ENCODE results near the gene COPS7A.

Gene COPS7A

DNA sequence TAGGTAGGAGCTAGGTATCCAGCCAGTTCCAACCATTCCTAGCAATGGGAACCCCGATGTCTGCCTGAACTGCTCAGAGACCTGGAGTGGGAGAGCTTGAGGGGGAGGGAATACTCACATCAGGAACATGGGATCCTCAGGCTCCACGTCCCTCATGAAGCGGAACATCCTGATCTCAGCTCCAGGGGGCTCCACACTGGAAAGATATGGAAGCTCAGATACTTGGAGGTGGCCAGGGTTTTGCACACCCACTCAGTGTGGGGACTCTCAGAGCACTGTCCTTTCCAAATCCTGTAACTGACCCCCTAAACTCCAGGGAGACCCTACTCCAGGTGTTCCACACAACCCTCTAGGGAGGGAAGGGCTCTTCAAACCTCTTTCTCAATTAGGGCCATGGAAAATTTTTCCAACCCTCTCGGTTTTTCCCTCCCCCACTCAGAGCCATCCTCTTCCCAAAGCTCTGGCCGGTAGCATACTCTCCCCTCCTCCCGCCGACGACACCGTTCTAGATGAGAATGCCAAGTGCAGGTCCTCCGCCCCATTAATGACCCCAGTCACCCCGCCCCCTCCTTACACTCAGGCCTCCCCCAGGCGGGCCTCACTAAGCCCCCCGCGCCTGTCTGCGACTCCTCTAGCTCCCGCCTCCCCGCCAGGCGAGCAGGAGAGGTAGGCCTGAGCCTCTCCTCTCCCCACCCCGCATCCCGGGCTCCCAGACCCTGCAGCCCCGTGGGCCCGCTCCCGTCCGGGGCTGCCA, 28.5 kb downstream of the COPS7A start:
- peaks cover 5% of the 10 kb centered on the region; the same call in 1 of the 2 replicates for H3F3A ChIP-seq (ENCODE audit: insufficient read depth, low read length)
- peaks cover 15% of the 10 kb centered on the region for H3K79me2 ChIP-seq (ENCODE audit: low read length)
- no peaks in the 10 kb centered on the region for H3K36me3 ChIP-seq (replicated peaks; ENCODE audit: insufficient read depth, low read length)
- no peak for TF ChIP-seq EZH2 (optimal IDR thresholded peaks at IDR 0.05; ENCODE audit: low read depth, low read length)
- no peak for TF ChIP-seq EZH2phosphoT487 (IDR thresholded peaks at IDR 0.05; ENCODE audit: low read length)
- TF ChIP-seq, protein P1, sequence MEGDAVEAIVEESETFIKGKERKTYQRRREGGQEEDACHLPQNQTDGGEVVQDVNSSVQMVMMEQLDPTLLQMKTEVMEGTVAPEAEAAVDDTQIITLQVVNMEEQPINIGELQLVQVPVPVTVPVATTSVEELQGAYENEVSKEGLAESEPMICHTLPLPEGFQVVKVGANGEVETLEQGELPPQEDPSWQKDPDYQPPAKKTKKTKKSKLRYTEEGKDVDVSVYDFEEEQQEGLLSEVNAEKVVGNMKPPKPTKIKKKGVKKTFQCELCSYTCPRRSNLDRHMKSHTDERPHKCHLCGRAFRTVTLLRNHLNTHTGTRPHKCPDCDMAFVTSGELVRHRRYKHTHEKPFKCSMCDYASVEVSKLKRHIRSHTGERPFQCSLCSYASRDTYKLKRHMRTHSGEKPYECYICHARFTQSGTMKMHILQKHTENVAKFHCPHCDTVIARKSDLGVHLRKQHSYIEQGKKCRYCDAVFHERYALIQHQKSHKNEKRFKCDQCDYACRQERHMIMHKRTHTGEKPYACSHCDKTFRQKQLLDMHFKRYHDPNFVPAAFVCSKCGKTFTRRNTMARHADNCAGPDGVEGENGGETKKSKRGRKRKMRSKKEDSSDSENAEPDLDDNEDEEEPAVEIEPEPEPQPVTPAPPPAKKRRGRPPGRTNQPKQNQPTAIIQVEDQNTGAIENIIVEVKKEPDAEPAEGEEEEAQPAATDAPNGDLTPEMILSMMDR (IDR thresholded peaks at IDR 0.05; ENCODE audit: low read length), result no peak
- peak overlapping the region; percentile 70 for H2AFZ ChIP-seq (ENCODE audit: low read length)
- peak overlapping the region; percentile 83 for H3K9ac ChIP-seq (ENCODE audit: low read length)
- no peaks in the 10 kb centered on the region for H3K27me3 ChIP-seq (replicated peaks; ENCODE audit: insufficient read depth, low read length)
- H4K20me1 ChIP-seq (ENCODE audit: insufficient read depth, low read length), result no peaks in the 10 kb centered on the region
- H3K4me2 ChIP-seq (ENCODE audit: low read depth, low read length), result peak overlapping the region; percentile 78
- peaks cover 14% of the 10 kb centered on the region for H3K4me1 ChIP-seq (ENCODE audit: low read length)
- H3K27ac ChIP-seq (ENCODE audit: low read length), result peak overlapping the region; percentile 76; the same call in 1 of the 2 replicates
- DNase-seq, result no peak
- H3K4me3 ChIP-seq (ENCODE audit: low read length), result peak overlapping the region; percentile 99
- no peaks in the 10 kb centered on the region for H3K9me2 ChIP-seq (replicated peaks; ENCODE audit: insufficient read depth, low read length)
- no peaks in the 10 kb centered on the region for H3K9me3 ChIP-seq (replicated peaks; ENCODE audit: insufficient read depth, low read length)

DNA sequence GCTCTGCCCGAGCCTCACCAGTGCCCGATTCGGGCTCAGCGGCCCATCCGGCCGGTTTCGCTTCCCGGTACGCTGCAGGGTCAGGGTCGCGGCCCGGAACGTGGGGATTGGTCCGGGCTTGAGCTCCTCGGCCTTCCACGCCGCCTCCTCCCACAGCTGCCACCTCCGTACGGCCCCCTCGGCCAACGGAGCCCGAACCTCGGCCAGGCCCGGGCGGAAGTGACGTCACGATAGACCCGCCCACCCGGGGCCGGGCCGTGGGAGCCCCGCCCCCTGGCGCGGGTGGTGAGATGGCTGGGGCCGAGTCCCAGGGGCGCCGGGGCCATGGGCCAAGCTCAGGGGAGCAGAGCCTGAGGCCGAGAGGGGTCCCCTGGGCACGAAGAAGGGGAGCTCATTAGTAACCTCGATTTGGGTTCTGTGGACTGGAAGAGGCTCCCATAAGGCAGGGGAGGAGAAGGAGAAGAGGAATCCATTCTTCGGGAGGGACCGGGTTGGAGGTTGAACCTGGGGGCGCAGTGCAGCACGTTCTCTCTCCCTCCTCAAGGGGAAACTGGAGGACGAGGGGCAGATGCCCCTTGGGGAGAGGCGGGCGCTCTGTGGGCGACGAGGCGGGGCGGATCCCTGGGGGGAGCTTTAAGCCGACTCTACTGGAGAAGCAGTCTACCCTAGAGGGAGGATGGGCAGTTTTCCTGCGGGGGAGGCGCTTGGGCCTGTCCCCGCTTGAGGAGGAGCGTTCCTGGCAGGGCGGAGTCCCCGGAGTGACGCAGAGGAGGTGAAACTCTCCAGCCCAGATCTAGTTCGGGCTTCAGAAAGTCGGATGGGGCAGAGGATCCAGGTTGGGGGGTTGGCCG, 29.3 kb downstream of the COPS7A start, which contains the start of gene MLF2:
TSS of gene MLF2 (minus strand) at position 221 of the 851 bp plus-strand sequence. CDS start 807 bp downstream, outside the sequence.
- Histone ChIP-seq H2AFZ (ENCODE audit: low read length) (peak within 1 kb of the TSS; percentile 70), H3K9me3 (replicated peaks; ENCODE audit: insufficient read depth, low read length) (no peaks in the 10 kb centered on the region), H3K9me2 (replicated peaks; ENCODE audit: insufficient read depth, low read length) (no peaks in the 10 kb centered on the region), H3K4me1 (ENCODE audit: low read length) (peaks cover 14% of the 10 kb centered on the region), H3K27me3 (replicated peaks; ENCODE audit: insufficient read depth, low read length) (no peaks in the 10 kb centered on the region), H4K20me1 (ENCODE audit: insufficient read depth, low read length) (no peaks in the 10 kb centered on the region), H3K27ac (ENCODE audit: low read length) (peak within 1 kb of the TSS; percentile 76), H3K79me2 (ENCODE audit: low read length) (peaks cover 15% of the 10 kb centered on the region), H3K4me2 (ENCODE audit: low read depth, low read length) (peak within 1 kb of the TSS; percentile 78), H3K9ac (ENCODE audit: low read length) (peak within 1 kb of the TSS; percentile 83), H3F3A (ENCODE audit: insufficient read depth, low read length) (peaks cover 5% of the 10 kb centered on the region; the same call in 1 of the 2 replicates), H3K36me3 (replicated peaks; ENCODE audit: insufficient read depth, low read length) (no peaks in the 10 kb centered on the region), H3K4me3 (ENCODE audit: low read length) (peak within 1 kb of the TSS; percentile 99)
- TF ChIP-seq EZH2 (optimal IDR thresholded peaks at IDR 0.05; ENCODE audit: low read depth, low read length) (no peak), EZH2phosphoT487 (IDR thresholded peaks at IDR 0.05; ENCODE audit: low read length) (no peak)
- TF ChIP-seq, protein P1 (IDR thresholded peaks at IDR 0.05; ENCODE audit: low read length), result no peak; the same call in 1 of the 2 replicates
- peak; percentile 98 for DNase-seq

DNA sequence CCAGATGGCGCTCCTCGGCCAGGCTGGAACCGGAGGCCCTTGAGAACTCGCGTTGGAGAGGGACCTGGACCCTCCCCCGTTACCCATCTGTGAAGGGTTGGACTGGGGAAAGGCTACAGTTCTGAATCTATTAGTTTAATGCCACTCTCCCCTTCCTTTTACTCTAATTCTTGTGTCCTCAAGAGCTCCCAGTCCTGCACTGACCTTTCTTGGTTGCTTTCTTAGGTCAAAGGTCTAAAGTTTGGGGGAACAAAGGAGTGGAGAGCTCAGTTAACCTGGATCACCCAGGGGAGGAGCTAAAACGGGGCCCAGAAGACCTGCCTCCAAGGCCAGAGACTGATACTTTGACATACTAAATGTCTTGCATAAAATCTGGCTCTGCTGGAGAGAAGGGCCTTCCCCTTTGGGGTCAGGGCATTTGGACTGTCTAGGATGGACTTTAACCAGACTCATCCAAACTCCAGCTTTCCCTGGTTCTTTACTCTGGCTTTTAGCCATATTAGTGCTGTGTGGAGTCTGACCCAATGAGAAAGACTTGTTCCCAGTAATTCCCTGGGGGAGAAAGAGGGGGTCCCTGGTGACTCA, 30.0 kb downstream of the COPS7A start:
- H4K20me1 ChIP-seq (ENCODE audit: insufficient read depth, low read length), result no peaks in the 10 kb centered on the region
- H3K79me2 ChIP-seq (ENCODE audit: low read length), result peaks cover 15% of the 10 kb centered on the region
- DNase-seq, result peak; percentile 13
- no peaks in the 10 kb centered on the region for H3K36me3 ChIP-seq (replicated peaks; ENCODE audit: insufficient read depth, low read length)
- peaks cover 8% of the 10 kb centered on the region; the same call in 1 of the 2 replicates for H3F3A ChIP-seq (ENCODE audit: insufficient read depth, low read length)
- no peak for TF ChIP-seq EZH2phosphoT487 (IDR thresholded peaks at IDR 0.05; ENCODE audit: low read length)
- TF ChIP-seq, protein P1 (IDR thresholded peaks at IDR 0.05; ENCODE audit: low read length), result peak; percentile 95; the same call in 1 of the 2 replicates
- H3K27me3 ChIP-seq (replicated peaks; ENCODE audit: insufficient read depth, low read length), result no peaks in the 10 kb centered on the region
- H3K4me3 ChIP-seq (ENCODE audit: low read length), result no peak overlapping the region
- no peak overlapping the region for H3K9ac ChIP-seq (ENCODE audit: low read length)
- H3K4me1 ChIP-seq (ENCODE audit: low read length), result peaks cover 19% of the 10 kb centered on the region
- H3K9me2 ChIP-seq (replicated peaks; ENCODE audit: insufficient read depth, low read length), result no peaks in the 10 kb centered on the region
- no peak overlapping the region for H3K27ac ChIP-seq (ENCODE audit: low read length)
- H3K9me3 ChIP-seq (replicated peaks; ENCODE audit: insufficient read depth, low read length), result no peaks in the 10 kb centered on the region
- H2AFZ ChIP-seq (ENCODE audit: low read length), result no peak overlapping the region
- peak overlapping the region; percentile 27; the same call in 1 of the 2 replicates for H3K4me2 ChIP-seq (ENCODE audit: low read depth, low read length)
